GM19193 (cell line): ENCODE measurements around the gene MKNK1.

ENCODE experiments used
- POLR2A ChIP-seq: IDR thresholded peaks from 4 replicates; pipeline ENCODE4 v1.6.1; 2011; ENCODE audit not compliant: insufficient read depth, insufficient read length; ENCODE audit errors: extremely low read depth

MKNK1 gene

DNA sequence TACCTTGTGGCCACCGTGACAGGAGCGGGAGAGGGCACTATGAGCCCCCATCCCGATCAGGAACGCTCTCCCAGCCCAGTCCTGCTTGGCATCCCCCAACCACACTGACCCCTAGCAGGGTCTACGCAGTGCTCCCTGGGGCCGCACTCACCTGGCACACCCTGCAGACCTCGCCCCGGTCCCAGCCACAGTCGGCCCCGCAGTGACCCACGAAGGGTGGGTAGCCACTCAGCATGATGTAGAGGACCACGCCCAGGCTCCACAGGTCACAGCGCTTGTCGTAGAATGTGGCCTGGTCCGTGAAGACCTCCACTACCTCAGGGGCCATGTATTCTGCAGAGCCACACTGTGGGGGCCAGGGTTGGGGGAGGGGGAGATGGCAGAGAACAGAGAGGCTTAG is 41.6 kb downstream of the MKNK1 start:
- TF ChIP-seq POLR2A = no peak

DNA sequence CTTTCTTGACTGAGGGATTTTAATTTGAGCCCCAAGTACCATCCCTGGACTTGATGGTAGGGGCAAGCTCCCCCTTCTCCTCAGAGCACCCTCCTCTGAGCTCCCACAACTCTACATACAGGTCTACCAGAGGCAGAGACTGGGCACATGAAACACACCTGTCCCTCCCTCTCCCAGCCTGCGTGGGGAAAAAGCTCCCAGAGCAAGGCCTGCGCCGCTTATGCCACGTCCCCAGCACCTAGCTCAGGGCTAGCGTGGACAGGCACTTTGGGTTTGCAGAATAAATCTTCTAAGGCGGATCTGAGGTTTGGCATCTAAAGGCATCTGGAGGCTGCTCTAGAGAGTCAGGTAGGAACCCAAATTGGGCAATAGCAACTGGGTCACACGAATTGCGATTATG is 45.1 kb downstream of the MKNK1 start:
- TF ChIP-seq POLR2A = no peak

DNA sequence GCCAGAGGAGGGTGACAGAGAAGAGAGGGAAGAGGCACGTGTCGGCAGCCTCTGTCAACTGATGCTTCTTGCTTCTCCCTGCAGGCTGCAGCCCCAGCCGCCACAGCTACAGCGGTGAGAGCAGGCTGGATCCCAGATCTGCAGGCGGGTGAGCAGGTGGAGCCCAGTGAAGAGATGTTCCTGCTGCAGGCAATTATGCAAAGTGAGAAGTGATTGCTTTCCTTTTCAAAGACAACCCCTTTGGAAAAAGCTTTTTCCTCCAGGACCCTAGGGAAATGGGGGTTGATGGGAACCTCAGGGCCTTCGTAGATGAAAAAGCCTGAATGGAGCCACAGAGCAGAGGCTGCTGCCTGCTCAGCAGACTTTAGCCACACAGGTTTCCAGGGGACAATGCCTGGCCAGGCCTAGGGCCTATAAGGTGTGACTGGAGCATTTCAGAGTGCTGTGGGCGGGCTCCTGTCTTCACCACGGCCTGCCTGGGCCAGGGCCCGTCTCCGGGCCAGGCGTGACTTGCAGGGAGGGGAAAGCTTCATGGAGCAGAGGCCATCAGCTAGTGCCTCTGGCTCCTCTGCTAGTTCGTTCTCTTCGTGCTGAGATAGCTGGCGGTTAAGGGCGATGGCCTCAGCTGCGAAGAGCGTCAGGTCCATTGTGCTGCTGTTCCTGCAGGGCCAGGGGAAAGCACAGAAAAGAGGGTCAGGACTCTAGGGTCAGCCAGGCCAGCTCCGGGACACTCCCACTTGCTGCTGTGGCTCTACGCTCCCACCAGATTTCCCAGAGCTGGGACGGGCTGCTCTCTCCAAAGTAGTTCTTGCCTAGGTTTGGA is 45.7 kb downstream of the MKNK1 start:
- no peak for TF ChIP-seq POLR2A

DNA sequence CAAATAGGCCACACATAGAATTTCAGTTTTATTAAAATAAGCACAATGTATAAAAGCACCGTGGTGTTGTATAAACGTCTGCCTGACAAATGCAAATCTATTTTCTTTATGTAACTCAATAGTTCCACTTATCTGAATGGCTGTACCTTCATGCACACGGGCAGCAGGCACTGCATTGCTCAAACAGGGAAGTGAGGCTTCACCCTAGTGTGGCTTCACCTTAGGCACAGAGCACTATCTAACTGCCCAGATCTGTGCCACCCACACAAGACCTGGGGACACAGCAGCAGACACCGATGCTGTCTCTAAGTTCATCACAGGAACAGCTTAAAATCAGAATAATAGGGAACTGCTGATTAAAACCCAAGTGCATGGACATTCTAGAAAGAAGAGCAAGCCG is 46.7 kb downstream of the MKNK1 start:
- TF ChIP-seq POLR2A = no peak

DNA sequence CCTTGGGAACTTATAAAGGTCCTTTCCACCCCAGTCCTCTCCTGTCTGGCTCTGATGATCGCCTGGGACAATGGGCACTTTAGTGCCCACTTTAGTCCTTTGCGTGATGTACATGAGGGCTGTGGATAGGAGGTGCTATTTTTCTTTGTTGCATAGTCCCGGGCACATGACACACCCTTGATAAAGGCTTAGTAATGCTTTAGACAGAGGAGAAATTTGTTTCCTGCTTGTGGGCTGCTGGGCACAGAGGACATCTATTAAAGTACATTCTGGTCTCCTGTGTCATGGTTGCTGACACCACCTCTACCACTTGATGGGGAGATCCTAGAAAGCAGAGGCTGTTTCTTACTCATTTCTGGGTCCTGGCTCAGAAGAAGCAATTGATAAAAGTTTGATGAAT is 47.2 kb downstream of the MKNK1 start:
- TF ChIP-seq POLR2A = no peak

DNA sequence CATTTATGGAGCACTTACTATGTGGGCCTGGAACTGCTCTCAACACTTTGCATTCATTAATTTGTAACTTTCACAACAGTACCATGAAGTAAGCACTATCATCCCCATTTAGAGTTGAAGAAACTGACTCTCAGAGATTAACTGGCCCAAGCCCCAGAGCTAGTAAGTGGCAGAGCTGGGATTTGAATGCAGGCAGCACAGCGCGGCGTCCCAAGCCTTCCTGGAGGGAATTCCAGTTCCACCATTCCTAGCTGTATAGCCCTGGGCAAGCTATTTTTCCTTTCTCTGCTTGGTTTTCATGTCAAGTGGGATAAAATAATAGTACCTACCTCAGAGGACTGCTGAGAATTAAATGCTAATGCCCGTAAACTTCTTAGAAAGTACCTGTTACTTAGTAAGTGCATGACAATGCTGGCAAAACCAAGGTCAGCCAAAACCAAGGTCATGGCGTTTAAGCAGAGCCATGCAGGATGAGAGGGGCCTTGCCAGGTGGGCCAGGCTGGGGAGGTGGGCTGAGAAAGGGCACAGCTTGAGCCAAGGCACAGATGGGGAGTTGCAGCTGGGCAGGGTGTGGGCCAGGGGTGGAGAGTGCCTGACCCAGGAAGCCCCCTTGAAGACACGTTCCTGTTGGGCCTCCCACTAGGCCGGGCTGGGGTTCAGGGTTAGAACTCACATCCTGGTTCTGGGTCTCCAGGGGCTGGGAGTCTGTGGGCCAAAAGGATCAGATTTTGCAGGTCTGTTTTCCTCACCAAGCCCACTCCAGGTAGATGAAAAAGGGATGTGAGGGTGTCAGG is 48.0 kb downstream of the MKNK1 start:
- TF ChIP-seq POLR2A = no peak

DNA sequence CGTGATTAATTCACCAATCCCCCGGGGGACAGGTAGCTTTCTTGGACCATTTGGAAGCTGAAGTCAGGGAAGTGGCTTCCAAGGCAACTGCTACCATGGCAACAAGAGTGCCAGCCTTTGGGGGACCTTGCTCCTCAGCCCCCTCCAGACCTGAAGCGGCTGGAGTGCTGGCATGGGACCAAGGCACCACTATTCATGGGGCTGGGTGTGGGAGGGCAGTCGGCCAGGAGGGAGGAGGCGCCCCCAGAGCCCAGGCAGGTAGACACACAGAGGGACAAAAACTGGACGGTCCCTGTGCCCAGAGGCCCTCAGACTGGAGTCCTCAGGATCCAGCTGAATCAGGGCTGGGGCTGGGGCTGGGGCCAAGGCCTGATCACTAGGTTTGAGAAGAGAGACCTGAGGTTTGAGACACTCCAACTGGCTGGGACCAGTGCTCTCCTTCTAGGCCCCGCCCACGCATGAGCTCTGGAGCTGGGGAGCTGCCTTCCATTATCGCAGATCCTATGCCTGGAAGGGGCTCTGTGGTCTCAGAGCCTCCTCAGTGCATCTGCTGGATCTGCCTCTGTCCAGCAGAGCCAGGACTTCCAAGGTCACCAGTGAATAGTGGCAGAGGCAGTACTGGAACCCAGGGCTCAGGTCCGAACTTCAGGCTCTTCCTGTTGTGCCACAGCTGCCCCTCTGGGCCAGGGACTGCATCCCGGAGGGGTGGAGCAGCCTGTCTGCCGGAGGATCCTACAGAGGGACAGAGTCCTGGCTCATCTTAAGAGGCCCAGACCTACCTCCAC is 49.3 kb downstream of the MKNK1 start:
- TF ChIP-seq POLR2A = no peak

DNA sequence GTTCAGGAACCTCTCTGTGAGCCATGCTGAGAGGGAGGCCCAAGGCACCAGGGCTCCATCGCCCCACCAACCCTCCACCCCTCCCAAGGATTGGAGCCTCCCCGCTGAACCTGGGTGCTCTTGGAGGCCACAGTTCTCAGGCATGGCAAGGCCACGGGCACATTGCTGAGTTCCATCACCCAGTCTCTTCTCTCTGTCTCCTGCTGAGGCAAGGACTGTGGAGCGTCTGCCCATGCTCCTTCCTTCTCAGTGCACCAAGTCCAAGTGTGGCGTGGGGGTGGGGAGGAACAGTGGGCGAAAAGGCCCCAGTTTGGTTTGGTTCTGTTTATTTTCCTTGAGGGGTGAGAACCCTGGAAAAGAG is 49.9 kb downstream of the MKNK1 start:
- no peak for TF ChIP-seq POLR2A

DNA sequence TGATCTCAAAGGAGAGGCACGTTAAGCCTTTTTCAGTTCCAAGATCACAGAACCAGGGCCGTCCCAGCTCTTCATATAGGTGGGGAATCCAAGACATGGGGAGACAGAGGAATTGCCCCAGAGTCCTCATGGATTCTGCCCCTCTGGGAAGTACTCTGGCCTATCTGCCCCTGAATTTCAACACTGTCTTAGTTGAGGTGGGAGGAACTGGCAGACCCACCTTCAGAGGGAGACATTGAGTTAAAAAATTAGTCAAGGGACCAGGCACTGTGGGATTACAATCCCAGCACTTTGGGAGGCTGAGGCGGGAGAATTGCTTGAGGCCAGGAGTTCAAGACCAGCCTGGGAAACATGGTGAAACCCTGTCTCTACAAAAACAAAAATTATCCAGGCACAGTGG is 50.6 kb downstream of the MKNK1 start:
- TF ChIP-seq POLR2A = no peak

DNA sequence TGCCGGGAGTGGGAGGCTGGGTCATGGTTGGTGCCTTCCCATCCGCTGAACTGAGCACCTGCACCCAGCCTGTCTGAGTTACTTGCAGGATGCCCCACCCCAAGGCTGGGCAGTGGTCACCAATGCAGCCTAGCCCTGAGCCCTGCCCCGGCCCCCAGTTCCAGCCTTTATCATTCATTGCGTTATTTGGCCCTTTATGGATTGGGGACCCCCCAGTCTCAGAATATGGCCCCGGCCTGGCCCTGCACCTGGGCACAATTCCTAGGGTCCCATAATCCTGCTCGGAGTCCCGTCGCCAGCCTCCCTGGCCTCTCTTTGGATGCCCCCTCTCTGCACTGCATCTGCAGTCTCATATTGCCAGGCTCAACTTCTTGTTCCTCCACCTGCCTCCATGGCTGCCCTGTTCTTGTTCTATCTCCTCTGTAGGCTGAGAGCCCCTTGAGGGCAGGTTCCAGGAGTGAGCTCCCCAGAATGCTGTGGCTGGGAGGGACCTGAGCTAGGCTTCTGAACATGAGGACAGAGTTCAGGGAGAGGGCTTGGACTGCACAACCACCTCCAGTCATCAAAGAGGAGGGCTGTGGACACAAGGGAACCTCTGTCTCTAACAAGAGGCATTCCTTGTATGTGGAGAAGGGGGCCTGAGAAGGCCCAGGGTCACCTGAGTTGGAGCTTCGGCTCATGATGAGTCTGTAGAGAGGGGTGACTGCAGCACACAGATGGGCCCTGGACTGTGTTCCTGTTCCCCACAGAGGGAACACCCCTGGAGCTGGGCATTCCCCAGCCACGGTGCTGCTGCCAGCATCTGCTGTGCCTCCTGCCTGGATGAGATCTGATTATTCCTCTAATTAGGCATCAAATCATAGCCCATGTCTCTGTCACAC is 51.5 kb downstream of the MKNK1 start:
- TF ChIP-seq POLR2A = no peak

DNA sequence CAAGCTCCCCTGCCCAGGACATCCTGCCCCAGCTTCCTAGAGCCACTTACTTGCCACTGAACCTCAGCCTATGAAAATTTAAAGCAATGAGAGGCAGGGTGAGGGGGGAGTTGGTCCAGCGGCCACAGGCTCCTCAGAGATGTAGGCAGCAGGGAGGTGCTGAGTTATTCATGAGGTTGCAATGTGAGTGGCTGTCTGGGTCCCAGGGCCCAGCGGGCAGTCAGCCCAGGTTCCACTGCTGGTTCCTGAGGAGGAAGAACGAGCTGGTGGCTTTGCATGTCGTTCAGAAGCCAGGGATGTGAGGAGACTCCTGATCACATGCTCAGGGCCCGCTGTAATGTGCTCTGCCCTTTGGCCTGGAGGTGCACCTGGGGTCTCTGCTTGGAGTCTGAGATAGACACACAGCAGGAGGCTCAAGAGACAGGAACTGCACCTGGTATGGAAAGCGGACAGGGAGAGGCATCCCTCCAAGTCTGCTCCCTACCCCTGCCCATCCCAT is 52.4 kb downstream of the MKNK1 start, which contains the start of gene KNCN:
TSS of gene KNCN (minus strand) at position 51 of the 499 bp plus-strand sequence. CDS start 432 bp downstream, outside the sequence.
- TF ChIP-seq POLR2A = no peak

DNA sequence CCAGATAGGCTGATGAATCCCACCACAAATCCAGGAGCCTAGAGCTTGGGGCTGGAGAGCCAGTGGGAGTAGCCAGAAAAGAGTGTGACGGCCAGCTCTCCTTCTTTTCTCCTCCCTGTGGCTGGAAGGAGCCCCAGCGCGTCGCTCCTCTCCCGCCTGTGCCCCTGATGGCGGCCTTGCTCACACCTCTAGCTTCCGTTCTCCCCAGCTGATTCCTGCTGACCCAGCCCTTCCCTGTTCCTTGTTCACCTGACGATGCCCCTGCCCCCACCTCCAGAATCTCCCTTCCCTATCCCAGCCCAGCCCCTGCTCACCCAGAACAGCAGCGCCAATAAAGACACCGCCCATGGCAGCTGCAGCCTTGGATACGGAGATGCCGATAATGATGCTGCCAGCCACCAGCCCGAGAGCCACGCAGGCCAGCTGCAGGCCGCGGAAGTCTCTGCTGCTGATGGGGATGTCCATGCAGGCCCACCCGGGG is 53.3 kb downstream of the MKNK1 start:
- TF ChIP-seq POLR2A = no peak

DNA sequence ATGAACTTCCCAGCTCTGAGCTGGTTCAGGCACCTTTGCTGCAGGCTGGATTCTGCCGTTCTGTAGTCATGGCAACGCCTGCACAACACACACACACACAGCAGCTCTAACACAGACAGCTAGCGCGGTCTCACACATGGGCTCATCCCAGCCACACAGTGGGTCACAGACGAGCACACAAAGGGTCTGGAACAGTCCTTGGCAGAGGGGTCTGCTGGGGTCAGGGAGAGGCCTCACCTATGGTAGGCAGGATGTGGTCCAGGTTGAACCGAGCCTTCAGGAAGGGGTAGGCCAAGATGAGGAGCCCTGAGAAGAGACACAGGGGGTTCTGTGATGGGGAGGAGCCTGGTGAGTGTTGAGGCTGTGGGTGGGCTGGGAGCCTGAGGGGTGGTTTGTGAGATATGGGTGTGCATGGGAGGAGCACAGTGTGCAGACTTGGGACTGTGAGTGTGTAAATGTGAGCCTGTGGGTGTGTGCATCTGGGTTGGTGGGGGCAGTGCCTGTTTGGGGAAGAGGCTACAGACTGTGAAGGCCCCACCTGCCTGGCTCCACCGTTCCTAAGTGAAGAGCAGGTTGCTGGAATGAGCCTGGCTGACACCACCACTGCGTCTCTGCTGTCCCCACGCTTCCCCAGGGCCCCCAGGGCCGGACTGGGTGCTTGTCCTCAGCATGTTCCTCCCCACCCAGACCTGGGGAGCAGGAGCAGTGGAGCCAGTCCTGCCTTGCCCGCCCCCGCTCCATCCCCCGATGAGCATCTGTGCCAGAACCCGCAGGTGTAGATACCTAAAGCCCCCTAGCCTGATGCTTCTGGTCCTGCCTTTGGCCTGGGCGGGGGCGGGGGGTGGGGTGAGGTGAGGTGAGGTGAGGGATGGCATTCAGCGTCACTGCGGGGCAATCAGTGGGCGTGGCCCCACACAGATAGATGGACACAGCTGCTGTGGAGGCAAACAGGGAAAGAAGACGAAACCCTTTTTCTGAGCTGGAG is 54.1 kb downstream of the MKNK1 start:
- no peak for TF ChIP-seq POLR2A
